Stimulated activated CD8-positive, alpha-beta memory T cell treated with anti-CD3 and anti-CD28 coated beads, Interleukin-2, amount 100 ng/mL, for 1 hour (primary cell): ENCODE measurements around the gene IGFBP7.
"Not testable (repeated sequence)": the region's sequence is repeated elsewhere in the genome, so short reads cannot be mapped to it uniquely, and the experiment has no call there.

Experiments
- DNase-seq, 2 donors: peaks; one replicate each; pipeline ENCODE4 v3.0.0-alpha.2; 2020; ENCODE audit warnings: low read depth in 2 of 2

IGFBP7 gene

DNA sequence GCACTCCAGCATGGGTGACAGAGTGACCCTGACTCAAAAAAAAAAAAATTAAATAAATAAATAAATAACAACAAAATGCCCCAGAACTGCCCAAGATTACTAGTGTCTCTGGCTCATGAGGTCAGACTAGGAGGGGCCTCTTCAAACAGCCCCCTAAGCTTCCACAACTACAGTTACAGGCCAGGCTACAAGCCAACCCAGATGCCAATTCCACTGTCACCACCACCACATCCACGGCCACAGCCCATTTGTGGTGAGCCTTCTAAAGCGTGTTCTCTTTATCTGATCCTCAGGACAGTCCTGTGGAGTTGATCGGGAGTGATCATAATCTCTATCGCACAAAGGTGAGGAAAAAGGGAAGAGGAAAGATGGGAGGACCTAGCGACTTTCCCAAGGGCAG is 36.6 kb downstream of the IGFBP7 start:
- no peak for DNase-seq

DNA sequence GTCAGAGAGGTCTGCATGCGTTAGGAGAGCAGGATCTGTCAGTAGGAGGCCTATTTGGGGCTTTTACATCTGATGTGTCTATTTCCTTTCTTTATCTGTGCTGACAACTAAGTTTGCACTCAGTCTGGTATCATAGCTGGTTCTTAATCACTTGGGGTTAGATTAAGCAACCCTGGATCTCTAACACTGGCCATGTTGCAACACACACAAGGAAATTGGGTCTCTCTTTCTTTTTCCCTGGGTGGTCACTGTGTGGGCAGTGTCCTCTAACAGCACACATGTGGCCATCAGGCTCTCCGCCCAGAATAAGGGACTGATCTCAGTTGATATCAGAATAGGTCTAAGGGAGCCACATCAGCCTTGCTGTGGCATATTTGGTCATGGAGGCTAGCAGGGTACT is 38.9 kb downstream of the IGFBP7 start:
- no peak for DNase-seq

DNA sequence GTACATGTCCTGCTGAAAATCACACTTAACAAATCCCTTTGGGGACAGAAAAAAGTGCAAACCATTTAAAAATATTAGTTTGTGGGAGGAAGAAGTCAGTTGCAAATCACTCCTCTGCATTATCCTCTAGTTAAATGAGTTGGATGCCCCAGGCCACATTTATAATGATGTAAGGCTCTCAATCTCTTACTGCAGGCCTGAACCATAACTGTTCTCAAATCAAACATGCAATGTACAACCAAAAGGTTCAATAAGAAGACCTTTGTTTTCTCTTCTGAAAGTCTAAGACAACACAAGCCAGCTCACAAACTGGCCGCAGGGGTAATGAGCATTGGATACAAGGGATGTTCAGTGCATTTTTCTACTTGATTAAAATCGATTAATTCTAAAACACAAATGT is 39.7 kb downstream of the IGFBP7 start:
- no peak for DNase-seq

DNA sequence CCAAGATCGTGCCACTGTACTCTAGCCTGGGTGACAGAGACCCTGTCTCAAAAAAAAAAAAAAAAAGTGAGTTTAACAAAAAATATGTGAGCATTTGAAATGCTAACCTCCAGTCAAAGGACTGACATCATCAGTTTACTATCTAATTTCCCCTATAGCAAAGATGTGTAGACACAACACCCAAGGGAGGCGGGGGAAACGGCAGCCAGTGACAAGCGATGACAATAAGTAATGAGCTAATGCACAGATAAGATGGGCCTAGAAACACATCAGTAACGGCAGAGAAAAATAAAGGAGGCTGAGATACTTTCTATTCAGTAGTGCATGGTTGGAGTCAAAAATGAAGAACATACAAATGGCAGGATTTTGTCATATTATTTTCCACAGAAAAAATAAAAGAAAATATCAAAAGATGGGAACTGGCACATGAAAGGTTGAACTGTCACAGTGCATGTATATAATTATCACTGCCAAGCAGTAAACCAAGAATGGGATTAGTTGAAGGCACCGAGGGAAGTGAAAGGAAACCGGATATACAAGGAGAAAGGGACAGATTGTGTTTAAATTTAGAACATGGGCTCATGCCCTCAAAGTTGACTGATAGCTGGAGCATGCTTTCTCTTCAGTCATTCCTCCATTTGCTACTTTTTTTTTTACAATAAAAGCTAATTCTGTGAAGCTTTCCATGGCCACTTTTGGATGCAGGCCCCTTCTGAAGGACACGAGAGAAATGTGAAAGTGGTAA is 41.8 kb downstream of the IGFBP7 start:
- DNase-seq: no peak

DNA sequence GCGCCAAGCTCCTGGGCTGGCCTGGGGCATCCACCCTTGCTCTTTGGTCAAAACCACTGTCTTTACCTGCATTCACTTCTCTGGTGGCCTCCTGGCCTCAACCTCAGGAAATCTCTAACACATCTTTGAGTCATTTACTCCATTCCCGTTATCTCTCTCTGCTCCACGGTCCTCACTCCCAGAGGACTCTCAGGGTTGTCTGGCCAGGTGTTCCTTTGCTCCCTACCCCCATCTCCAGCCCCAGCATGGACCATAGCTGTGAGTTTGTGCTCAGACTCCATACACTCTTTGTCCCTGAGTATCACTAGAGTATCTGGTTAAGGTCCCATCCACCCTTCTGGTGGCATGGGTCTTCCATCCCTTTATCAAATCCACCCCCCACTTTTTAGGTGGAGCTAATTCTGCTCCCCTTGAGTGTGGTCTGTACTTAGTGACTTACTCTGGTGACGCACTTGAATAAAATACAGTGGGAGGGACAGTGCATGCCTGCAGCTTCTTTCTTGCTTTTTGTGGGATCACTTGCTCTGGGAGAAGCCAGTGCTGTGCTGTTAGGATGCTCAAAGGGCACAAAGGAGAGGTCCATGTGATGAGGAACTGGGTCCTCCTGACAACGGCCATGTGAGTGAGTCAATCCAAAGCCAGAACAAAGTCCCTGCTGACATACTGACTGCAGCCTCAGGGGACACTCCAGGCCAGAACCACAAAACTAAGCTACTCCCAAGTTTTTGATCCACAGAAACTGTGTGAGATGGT is 44.3 kb downstream of the IGFBP7 start:
- no peak for DNase-seq

DNA sequence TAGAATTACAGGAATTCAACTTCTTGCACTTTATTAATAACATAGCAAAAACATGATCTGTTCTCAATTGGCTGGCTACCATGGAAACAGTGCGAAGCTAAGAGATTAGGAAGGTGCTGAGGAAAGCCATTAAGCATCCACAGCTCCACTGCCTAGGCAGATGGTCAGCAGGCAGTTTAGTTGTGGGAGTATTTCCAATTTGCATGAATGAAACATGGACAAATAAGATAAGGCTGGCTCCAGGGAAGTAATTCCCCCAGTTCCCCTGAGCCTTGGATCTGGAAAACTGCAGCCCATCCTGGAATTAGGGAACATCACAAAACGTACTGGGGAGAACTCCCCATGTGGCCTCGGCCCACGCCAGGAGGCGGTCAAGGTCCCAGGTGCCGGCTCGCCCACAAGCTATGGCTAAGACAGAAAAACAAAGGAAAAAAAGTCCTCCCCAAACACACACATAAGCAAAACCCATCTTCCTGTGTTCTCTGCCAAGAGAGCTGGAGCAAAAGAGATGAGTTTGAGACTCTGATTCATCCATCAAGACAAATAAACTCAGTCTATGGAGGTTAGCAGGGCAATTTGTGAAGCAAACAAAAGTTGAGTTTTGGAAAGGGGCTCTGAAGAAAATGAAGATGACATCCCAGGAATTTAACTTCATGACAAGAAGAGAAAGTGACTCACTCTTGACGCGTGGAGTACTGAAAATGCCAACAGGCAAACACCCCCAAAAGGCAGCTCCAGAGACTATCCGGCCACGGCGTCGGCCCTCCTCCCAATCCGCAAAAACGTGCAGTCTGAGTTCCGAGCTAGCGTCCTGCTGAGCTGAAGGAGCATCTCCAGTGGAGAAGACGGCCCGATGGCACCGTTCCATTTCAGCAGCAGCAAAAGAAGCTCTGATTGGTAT is 45.1 kb downstream of the IGFBP7 start:
- no peak for DNase-seq

DNA sequence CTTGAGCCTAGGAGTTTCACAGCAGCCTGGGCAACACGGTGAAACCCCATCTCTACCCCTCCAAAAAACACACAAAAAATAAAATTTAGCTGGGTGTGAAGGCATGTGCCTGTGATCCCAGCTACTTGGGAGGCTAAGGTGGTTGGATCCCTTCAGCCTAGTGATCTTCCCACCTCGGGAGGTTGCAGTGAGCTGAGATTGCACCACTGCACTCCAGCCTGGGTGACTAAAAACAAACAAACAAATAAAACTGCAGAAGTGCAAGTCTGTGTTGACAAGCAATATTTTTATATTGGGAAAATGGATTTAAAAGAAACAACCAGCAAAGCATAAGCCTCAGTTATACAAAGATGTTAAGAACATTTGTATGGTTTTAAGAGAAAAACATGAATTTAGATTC is 46.1 kb downstream of the IGFBP7 start:
- DNase-seq: no peak

DNA sequence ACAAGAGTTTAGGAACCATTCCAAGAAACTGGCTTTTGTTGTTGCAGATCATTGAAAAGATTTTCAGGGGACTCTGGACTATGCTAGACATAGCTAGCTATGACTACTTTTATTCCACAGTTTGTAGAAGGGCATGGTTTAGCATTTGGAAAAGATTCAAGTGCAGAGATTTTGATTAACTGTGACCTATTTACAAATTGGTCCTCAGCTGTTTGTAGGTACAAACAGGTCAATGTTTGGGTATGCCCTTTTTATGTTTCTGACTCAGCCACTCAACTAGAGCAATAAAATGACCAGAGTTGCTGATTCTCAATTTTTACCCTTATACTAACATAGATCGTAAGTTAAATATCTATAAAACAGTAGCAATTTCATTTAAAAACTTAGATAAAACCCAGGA is 46.7 kb downstream of the IGFBP7 start:
- no peak for DNase-seq

DNA sequence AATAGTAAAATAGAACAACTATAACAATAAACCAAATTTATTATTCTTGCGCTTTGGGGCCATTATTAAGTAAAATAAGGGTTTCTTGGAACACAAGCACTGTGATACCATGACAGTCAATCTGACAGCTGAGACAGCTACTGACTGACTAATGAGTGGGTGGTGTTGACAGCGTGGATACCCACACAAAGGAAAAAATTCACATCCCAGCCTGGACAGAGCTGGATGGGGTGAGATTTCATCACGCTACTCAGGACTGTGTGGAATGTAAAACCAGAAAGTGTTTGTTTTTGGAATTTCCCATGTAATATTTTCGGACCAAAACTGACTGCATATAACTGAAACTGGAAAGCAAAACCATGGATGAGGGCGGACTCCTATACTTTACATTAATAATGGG is 48.8 kb downstream of the IGFBP7 start:
- DNase-seq: no peak

DNA sequence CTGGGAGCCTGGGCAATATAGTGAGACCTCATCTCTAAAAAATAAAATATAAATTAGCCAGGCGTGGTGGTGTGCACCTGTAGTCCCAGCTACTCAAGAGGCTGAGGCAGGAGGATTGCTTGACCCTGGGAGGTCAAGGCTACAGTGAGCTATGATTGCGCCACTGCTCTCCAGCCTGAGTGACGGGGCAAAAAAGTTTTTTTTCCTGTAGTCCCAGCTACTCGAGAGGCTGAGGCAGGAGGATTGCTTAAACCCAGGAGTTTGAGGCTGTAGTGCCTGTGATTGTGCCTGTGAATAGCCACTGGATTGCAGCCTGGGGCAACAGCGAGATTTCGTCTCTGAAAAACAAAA is 49.5 kb downstream of the IGFBP7 start:
- DNase-seq: not testable (repeated sequence)

DNA sequence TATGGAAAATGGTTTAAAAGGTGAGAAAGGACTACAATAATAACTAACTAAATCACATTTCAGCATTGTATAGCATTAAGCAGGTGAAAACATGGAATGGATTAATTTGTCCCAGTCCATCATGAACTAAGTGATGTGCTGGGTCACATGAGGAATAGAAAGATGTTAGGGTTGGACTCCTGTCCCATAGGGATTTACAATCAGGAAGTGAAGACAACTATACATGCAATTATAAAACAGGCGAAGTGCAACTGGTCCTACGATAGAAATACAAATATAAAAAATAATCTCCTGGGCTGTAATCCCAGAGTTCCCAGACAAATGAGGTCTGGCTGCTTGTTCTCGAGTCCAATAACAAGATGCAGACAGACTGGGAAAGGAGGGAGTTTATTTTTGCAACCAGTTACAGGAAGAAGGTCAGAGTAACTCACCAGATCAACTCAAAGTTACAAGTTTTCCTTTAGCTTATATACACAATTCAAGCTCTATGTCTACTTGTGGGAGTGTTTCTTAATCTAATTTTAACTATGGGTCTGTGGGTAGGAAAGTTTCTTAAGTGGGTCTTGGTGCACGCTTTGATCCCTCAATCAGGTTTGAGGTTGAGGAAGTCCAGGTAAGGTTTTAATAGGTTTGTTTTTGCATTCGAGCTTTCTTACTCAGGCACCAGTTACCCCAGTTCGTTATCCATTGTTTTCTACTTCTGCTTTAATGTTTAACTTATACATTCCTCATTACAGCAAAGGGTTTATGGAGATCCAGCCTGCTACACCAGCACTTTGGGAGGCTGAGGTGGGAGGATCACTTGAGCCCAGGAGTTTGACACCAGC is 50.1 kb downstream of the IGFBP7 start:
- DNase-seq: no peak

DNA sequence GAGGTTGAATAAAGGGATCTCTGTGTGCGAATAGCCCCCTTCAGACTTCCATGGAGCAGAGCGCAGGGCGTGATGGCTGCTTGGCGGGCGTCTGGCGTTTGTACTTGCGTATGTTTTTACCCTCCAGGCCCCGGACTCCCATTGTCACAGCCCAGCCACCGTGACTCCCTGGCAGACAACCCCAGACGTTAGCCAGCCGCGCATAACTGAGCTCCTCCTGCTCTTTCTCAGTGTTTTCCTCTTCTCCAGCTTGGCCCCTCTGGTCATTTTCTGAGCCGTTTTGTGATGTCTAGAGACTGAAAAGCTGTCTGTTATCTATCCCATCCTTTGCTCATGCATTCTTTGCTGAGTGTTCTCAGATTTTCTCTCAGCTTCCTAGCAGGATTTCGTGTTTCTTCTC is 54.3 kb downstream of the IGFBP7 start:
- DNase-seq: no peak

DNA sequence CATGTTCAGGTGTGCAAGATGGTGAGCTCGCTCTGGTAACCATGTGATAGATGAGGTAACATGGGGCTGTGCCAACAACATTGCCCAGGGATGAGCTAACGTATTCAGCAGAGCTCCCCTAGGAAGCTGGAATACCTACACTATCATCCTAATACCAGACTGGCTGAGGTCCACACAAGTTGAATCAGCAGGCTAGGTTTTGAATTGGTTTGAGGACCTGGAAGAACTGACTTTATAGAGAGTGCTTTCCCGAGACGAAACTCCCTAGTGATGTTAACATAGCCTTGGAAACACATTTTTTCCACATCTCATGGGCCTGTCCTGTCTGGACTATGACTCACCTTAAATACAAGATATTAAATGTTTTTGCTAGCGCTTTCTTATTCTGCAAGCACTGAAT is 56.7 kb downstream of the IGFBP7 start:
- DNase-seq: no peak

DNA sequence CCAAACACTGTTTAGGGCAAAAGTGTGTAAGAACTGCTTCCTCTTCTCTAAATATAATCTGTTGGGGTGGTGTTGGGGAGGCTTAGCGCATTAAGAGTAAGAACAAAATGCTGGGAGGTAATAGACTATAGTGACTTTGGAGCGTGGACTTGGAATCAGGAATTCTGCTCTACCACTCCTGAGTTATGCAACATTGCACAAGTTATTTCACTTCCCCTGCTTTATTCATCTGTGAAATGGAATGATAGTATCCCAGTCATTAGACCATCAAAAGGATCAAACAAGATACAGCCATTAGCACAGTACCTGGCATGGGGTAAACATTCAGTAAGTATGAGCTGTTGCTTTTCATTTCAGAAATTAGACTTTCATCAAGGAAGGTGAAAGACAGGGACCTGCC is 58.7 kb downstream of the IGFBP7 start:
- DNase-seq: no peak

DNA sequence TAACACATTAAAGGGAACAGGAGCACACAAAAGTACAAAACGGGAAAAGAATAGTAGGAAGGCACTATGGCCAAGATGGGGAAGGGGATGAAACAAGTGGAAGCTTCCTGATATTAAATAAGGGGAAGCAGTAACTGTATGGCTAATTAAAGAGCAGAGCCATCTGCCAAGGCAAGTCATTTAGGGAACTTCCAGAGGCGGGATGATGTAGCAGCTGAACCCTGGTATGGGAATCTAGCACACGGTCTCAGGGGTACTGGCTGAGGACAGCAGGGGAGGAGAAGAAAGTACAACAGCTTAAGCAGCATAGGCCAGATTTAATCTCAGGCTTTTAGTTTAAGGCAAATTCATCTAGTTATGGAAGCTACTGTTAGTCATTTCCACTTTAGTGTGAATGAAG is 59.1 kb downstream of the IGFBP7 start:
- no peak for DNase-seq

DNA sequence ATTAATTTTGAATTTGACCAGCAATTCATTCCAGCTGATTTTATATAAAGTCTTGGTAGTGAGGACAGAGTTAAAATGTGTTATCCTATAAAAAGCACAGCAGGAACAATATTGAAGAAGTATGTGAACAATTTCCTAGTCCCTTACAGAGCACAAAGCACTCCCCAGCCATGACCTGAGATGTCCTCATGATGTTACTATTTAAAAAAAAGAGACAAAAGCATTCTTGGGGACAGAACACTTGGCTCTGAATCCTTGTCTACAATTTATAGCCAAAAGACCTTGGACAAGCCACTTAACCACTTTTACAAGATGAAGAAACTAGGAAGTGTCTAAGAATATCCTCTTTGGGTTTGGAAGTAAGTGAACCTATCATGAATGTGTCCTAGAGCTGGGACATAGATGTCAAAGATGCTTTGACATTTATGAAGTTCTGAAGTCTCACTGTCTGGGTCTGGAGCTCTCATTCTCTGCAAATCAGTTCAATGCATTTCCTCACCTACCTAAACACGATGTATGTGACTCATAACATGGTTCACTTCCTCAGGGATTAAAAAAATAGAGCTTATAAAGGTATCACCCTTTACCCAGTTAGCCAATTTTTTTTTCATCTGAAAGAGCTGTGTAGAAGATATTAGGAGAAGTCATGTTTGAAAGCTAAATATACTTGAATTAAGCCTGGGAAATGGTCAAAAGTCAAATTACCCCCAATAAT is 61.4 kb downstream of the IGFBP7 start:
- no peak for DNase-seq

DNA sequence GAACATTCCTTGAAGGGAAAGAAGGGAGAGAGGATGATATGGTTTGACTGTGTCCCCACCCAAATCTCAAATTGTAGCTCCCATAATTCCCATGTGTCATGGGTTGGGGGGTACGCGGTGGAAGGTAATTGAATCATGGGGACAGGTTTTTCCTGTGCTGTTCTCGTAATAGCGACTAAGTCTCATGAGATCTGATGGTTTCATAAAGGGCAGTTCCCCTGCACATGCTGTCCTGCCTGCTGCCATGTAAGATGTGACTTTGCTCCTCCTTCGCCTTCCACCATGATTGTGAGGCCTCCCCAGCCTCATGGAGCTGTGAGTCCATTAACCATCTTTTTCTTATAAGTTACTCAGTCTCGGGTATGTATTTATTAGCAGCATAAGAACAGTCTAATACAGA is 63.1 kb downstream of the IGFBP7 start:
- not testable (repeated sequence) for DNase-seq

DNA sequence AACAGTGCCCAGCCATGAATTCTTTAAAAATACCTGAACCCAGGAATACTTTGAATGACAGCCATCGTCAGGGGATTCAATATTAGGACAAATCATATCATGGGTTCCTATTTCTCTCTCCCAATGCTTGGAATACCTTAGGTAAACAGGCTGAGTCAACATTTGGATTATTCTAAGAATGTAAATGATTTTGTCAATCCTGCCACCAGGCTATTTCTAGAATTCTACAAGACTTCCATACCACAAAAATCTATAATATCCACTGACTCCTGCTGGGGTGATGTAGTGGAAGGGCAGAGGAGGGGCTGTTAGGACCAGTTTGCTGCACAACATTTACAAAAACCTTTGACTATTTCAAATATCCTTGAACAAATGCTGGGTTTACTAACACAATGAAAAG is 65.2 kb downstream of the IGFBP7 start:
- no peak for DNase-seq

DNA sequence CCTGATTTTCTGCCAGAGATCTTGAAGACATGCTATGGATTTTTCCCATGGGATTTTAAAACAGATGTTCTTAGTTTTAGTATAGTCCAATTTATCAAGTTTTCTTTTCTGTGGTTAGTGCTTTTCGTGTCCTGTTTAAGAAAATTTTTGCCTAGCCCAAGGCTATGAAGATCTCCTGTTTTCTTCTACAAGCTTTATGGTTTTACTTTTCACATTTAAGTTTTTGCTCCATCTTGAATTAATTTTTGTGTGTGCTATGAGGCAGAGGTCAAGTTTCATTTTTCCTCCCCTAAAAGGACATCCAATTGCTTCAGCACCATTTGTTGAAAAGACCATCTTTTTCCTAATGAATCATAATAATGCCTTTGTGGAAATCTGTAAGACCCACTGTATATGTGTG is 65.9 kb downstream of the IGFBP7 start:
- no peak for DNase-seq

DNA sequence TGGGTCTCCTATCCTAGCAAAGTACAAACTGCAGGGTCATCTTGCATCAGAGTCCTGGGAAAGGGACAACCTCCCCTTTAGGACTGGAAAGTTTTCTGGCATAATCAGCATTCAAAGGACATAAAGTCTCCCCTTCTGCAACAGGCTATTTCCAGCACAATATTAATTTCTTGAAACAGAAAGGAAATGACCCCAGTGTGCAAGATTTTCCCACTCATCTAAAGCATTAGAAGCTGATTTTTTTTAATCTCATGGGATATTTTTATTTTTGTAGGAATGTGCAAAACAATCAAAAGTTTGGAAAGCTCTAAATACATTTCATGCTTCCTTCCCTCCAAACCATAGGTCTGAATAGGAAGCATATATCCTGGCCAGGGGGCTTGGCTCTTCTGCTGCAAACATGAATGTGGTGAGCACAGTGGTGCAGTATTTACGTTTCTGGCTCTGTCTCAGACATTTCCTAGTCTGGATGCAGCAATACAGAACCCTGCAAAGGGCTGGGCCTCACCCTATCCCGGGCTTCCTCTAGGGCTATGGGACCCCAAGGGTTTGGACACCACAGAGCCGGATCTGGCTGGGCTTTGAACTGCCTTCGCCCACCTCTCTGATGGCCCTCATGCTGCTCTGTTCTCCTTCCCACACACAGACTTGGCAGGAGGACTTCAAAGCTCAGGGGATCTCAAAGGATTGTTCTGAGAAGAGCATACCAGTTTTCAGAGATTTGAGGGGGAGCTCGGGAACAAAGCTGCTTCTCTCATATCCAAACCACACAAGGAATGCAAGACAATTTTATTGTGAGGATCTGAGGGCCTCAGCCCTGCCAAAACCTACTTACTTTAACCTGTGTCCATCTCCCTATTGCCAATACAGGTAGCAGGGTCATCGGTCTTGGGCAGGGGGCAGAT is 66.6 kb downstream of the IGFBP7 start:
- no peak for DNase-seq
